GM18526 (cell line): ENCODE measurements around the gene HSD17B1.

Experiments used
- POLR2A ChIP-seq: IDR thresholded peaks from 3 replicates; pipeline ENCODE4 v1.6.1; 2011; ENCODE audit not compliant: insufficient read length; ENCODE audit errors: extremely low read depth

The HSD17B1 gene

DNA sequence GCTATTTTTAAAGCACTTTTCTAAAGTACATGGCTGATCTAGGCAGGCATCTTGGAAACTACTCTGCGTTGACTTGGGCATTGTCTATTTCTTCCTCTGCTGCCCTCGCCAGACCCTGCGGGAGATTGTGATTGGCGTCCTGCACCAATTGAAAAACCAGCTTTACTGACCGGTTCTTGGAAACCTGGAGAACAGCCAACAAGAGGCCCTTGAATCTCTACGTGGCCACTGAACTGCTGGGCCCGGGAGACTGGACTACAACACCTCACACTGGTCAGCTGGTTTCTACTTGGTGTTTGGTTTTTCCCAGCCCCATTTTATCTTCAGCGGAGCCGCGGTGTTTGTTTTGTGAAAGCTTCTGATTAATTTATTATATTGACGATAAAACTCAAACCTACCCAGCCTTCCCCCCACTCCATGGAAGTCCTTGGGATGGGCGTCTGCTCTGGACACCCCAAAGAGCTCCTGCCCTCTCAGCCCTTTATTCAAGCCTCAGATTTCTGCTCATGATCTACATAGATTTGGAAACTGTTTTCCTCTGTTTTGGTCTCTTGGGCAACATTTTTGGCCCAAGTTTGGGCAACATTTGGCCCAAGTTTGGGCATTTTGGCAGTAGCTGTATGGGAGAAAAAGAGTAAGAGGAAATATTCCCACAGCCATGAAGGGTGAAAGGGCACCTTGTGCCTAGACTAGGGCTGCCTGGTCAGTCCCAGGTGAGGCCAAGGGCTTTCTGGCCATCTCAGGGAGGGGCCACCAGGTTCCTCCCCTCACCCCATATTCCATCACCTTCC, 18.9 kb downstream of the HSD17B1 start:
- TF ChIP-seq POLR2A: no peak

- TF ChIP-seq POLR2A: no peak
Measured at GRCh38 chr17:42573095-42573494, 20.4 kb downstream of the HSD17B1 start.

DNA sequence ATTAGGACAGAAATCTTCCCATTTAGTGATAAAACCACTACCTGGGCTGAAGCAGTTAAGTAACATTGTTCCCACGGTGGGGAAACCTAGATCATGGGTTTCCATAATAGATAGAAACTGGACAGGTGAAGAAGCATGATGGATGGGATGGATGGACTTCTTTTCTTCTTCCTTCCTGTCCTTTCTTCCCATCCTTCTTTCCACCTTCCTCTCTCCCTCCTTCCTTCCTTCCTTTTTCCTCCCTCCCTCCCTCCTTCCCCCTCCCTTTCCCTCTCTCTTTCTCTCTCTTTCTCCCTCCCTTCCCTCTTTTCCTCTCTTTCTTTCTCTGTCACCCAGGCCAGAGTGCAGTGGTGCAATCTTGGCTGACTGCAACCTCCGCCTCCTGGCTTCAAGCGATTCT, 21.7 kb downstream of the HSD17B1 start:
- TF ChIP-seq POLR2A: no peak

- TF ChIP-seq POLR2A: no peak
Measured at GRCh38 chr17:42577140-42577531, 24.4 kb downstream of the HSD17B1 start.

DNA sequence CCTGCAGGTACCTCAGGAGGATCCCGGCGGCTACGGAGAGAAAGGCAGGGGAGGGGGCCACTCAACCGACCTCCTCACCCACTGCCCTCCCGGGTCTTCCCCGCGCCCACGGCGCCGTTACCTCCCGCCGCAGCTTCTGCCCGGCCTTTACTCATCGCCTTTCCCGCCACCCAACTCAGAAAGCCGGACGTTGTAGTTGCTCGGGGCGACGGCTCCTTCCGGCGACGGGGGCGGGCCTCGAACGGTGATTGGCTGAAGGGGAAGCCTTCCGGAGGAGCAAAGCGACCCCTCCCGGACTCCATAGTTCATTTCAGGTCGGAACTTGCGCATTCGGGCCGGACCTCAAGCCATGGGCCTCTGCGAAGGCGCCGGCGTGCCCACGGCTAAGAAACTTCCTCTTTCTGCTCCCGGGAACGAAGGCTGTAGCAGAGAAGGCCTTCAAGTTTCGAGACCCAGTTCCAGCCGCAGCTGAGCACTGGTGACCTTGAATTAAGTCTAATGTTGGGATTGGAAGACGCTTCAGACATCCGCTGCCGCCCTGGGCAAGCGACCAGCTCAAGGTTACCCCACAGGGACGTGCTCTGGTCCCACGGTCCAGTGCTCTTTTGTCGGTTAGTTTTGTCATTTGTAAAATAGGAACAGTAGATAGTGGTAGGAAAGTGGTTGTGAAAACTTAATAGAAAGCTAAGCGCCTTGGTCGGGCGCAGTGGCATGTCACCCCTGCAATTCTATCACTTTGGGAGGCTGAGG, 25.0 kb downstream of the HSD17B1 start, which contains the start of gene PSMC3IP:
TSS of gene PSMC3IP (minus strand) at position 198 of the 750 bp plus-strand sequence. CDS start at position 155, 43 bp downstream.
- peak; percentile 82 for TF ChIP-seq POLR2A

DNA sequence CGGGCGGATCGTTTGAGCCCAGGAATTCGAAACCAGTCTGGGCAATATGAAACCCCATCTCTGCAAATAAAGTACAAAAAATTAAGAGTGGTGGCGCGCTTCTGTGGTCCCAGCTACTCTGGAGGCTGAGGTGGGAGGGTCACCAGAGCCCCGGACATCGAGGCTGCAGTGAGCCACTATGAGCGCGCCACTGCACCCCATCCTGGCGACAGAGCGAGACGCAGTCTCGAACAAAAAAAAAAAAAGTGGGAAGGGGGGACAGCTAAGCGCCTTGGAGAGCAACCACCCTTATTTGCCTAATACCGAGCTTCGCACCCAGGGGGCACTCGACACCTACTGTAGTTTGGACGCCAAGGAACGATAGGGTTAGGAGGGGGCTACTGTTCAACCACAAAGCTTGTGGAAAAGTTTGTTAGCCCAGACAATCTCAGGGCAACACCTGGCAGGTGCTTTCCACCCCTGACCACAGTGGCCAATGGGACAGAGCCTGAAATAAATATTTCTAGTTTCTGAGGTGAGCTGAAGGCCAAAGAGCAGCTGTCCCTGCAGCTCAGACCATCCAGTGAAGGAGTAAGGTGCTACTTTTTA, 25.7 kb downstream of the HSD17B1 start:
- no peak for TF ChIP-seq POLR2A

GRCh38 chr17:42579794-42580551, 27.2 kb downstream of the HSD17B1 start:
- no peak for TF ChIP-seq POLR2A

- no peak for TF ChIP-seq POLR2A
Measured at GRCh38 chr17:42581744-42582270, 29.1 kb downstream of the HSD17B1 start.

DNA sequence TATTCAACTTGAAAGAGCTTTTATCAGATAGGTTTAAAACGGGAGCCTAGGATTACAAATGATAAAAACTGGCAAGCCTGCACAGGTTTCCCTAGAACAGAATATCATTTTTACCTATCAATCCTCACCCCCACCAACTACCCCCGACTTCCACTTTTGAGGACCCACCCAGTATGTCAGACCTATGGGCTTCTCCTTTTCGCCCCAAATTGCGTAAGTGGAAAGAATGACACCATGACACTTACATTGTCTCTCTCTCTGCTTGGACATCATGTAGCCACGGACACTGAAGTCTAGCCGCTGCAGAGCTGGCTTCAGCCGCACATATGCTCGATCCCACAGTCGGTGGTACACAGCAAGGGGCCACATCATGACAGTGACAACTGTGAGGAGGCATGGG, 32.2 kb downstream of the HSD17B1 start:
- TF ChIP-seq POLR2A: no peak

GRCh38 chr17:42585353-42585752, 32.6 kb downstream of the HSD17B1 start:
- TF ChIP-seq POLR2A: no peak

DNA sequence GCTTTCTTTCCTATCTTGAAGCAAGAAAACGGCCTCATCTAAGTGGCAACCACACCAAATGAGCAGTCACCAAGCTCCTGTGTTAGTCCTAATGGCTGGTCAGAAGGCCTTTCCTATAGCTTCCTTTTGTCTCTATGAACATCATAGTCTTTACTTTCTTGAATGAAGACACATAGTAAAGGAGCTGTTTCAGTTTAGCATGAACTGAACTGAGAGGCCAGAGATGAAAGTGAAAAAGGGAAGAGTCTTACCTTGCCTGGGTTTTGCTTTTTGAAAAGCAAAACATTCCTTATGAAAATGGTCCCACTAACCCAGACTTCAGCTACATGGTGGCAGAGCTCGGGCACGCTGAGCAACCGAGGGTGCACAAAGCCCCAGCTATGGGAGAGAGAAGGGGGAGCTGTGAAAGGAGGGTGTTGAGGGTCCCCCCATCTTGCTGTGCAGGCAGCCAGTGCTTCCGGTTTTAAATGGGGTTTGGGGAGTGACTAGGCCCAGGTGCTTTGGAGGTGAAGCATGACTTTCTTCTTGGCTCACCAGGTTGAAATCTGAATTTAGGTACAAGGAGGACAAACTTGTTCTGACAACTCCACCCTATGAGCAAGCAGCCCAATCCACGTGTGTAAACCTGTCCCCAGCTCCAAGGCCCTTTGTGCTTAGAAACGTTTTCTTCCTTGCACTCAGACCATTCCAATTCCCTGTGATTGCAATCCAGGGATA, 33.9 kb downstream of the HSD17B1 start:
- no peak for TF ChIP-seq POLR2A

DNA sequence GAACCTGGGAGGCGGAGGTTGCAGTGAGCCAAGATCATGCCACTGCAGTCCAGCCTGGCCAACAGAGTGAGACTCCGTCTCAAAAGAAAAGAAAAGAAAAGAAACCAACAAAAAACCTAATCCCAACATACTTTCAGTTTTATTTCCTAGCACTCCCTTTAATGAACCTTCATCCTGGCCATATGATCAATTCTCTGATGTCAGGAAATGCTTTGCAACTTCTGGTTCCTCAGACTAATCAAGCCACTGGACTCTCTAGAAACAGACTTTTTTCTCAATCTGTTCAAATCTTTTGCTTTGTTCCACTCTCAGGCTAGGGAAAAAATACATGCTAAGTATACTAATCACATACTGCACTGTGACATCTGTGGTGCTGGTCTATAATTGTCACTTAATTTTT, 38.2 kb downstream of the HSD17B1 start:
- TF ChIP-seq POLR2A: no peak

- TF ChIP-seq POLR2A: no peak
Measured at GRCh38 chr17:42591411-42591810, 38.7 kb downstream of the HSD17B1 start.

- no peak for TF ChIP-seq POLR2A
Measured at GRCh38 chr17:42596386-42596785, 43.7 kb downstream of the HSD17B1 start.
